ENCODE data around the gene NFATC2.

NFATC2 gene

DNA sequence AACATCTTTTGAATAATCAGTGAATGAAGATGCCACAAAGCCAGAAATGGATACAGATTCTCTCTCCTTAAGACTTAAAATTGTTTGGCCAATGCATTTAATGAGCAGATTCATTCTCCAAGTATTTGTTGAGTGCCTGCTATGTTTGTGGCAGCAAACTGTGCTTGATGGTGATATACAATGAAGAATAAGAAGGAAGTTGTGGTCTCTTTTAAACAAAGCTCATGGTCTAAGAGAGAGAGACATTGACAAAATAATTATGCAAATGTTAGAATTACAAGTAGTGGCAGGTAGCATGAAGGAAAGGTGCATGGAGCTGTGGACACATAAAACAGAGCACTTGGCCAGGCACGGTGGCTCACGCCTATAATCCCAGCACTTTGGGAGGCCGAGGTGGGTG is 28.3 kb downstream of the NFATC2 start:
- Histone ChIP-seq H3K79me2 (ENCODE audit: insufficient read depth, low read length) (0 out of 2 replicates have a peak, but pooled peaks cover 7% of the 10 kb centered on the region), H3K27ac (ENCODE audit: low read depth, low read length) (no peak overlapping the region), H3K9me3 (ENCODE audit: insufficient read depth, low read length) (no peaks in the 10 kb centered on the region), H3K4me2 (ENCODE audit: low read depth, low read length, poor library complexity, severe bottlenecking) (no peak overlapping the region), H4K20me1 (ENCODE audit: low read depth, low read length) (no peaks in the 10 kb centered on the region), H3K9me2 (replicated peaks; ENCODE audit: insufficient read depth, low read length) (no peaks in the 10 kb centered on the region), H3K36me3 (ENCODE audit: low read length) (0 out of 2 replicates have a peak, but pooled peaks cover 2% of the 10 kb centered on the region), H3K9ac (ENCODE audit: low read length) (no peak overlapping the region), H3K4me3 (ENCODE audit: insufficient read depth, low read length, poor library complexity, severe bottlenecking) (no peak overlapping the region), H2AFZ (ENCODE audit: low read depth, low read length, severe bottlenecking) (no peak overlapping the region), H3K27me3 (ENCODE audit: low read length) (no peaks in the 10 kb centered on the region), H3F3A (ENCODE audit: insufficient read depth) (no peaks in the 10 kb centered on the region)
- TF ChIP-seq EZH2phosphoT487 (conservative IDR thresholded peaks at IDR 0.05; ENCODE audit: low read length) = no peak
- TF ChIP-seq, protein P1, sequence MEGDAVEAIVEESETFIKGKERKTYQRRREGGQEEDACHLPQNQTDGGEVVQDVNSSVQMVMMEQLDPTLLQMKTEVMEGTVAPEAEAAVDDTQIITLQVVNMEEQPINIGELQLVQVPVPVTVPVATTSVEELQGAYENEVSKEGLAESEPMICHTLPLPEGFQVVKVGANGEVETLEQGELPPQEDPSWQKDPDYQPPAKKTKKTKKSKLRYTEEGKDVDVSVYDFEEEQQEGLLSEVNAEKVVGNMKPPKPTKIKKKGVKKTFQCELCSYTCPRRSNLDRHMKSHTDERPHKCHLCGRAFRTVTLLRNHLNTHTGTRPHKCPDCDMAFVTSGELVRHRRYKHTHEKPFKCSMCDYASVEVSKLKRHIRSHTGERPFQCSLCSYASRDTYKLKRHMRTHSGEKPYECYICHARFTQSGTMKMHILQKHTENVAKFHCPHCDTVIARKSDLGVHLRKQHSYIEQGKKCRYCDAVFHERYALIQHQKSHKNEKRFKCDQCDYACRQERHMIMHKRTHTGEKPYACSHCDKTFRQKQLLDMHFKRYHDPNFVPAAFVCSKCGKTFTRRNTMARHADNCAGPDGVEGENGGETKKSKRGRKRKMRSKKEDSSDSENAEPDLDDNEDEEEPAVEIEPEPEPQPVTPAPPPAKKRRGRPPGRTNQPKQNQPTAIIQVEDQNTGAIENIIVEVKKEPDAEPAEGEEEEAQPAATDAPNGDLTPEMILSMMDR (IDR thresholded peaks at IDR 0.05; ENCODE audit: insufficient read depth, low read length, poor library complexity, severe bottlenecking) = no peak

DNA sequence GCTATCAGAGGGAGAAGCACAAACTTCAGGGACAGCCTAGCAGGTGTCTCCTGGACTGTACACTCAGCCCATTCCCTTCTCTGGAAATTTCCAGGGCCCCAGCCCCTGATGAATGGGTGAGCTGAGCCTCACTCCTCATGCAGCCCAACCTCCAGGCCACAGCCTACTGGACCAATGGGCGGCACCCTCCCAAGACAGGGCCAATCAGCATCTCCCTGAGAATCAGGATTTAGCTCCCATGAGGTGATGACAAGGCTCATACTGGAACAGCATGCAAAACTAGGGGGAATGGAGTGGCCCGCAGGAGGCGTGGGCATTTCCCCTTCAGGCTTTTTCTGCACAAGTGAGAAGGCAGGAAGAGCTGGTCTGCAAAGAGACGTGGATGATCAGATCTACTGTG is 29.0 kb downstream of the NFATC2 start:
- Histone ChIP-seq H2AFZ (ENCODE audit: low read depth, low read length, severe bottlenecking) (no peak overlapping the region), H3K27me3 (ENCODE audit: low read length) (no peaks in the 10 kb centered on the region), H4K20me1 (ENCODE audit: low read depth, low read length) (no peaks in the 10 kb centered on the region), H3F3A (ENCODE audit: insufficient read depth) (no peaks in the 10 kb centered on the region), H3K4me3 (ENCODE audit: insufficient read depth, low read length, poor library complexity, severe bottlenecking) (no peak overlapping the region), H3K36me3 (ENCODE audit: low read length) (0 out of 2 replicates have a peak, but pooled peaks cover 2% of the 10 kb centered on the region), H3K79me2 (ENCODE audit: insufficient read depth, low read length) (0 out of 2 replicates have a peak, but pooled peaks cover 4% of the 10 kb centered on the region), H3K9me2 (replicated peaks; ENCODE audit: insufficient read depth, low read length) (no peaks in the 10 kb centered on the region), H3K9ac (ENCODE audit: low read length) (no peak overlapping the region), H3K4me2 (ENCODE audit: low read depth, low read length, poor library complexity, severe bottlenecking) (no peak overlapping the region), H3K27ac (ENCODE audit: low read depth, low read length) (no peak overlapping the region), H3K9me3 (ENCODE audit: insufficient read depth, low read length) (no peaks in the 10 kb centered on the region)
- no peak for TF ChIP-seq EZH2phosphoT487 (conservative IDR thresholded peaks at IDR 0.05; ENCODE audit: low read length)
- TF ChIP-seq, protein P1 (IDR thresholded peaks at IDR 0.05; ENCODE audit: insufficient read depth, low read length, poor library complexity, severe bottlenecking) = no peak

DNA sequence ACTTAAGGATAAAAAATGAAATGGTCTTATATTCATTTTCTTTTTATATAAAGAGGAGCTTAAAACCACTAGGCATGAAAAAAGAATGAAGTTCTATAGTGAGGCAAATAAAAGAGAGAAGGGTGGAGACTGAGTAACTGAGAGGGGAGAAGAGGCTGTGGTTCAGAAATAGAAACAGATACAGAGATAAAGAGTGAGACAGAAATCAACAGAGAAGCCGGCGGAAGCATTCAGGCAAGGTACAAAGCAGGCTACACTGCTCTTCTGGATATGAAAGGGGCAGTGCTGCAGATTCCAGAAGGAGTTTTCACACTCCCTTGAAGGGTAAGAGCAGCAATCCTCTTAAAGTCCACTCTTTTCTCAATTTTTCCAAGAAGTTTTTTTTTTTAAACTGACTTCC is 29.9 kb downstream of the NFATC2 start:
- Histone ChIP-seq H2AFZ (ENCODE audit: low read depth, low read length, severe bottlenecking) (no peak overlapping the region), H3K9me3 (ENCODE audit: insufficient read depth, low read length) (no peaks in the 10 kb centered on the region), H3K4me3 (ENCODE audit: insufficient read depth, low read length, poor library complexity, severe bottlenecking) (no peak overlapping the region), H3F3A (ENCODE audit: insufficient read depth) (no peaks in the 10 kb centered on the region), H3K27ac (ENCODE audit: low read depth, low read length) (no peak overlapping the region), H3K27me3 (ENCODE audit: low read length) (no peaks in the 10 kb centered on the region), H3K36me3 (ENCODE audit: low read length) (0 out of 2 replicates have a peak, but pooled peaks cover 2% of the 10 kb centered on the region), H3K4me2 (ENCODE audit: low read depth, low read length, poor library complexity, severe bottlenecking) (no peak overlapping the region), H4K20me1 (ENCODE audit: low read depth, low read length) (no peaks in the 10 kb centered on the region), H3K79me2 (ENCODE audit: insufficient read depth, low read length) (0 out of 2 replicates have a peak, but pooled peaks cover 4% of the 10 kb centered on the region), H3K9me2 (replicated peaks; ENCODE audit: insufficient read depth, low read length) (no peaks in the 10 kb centered on the region), H3K9ac (ENCODE audit: low read length) (no peak overlapping the region)
- TF ChIP-seq, protein P1 (IDR thresholded peaks at IDR 0.05; ENCODE audit: insufficient read depth, low read length, poor library complexity, severe bottlenecking) = no peak
- no peak for TF ChIP-seq EZH2phosphoT487 (conservative IDR thresholded peaks at IDR 0.05; ENCODE audit: low read length)

Data from SU-DHL-6 (cell line).